GM21717 (cell line): Measurements from ENCODE around the gene DPPA3.
"Not testable (repeated sequence)": the region's sequence is repeated elsewhere in the genome, so short reads cannot be mapped to it uniquely, and the experiment has no call there.

Experiments used
- ATAC-seq: cut with Tn5 transposase; IDR thresholded peaks from one replicate; pipeline ENCODE4 v1.9.1; 2021; ENCODE audit warnings: mild to moderate bottlenecking, moderate library complexity; ENCODE audit not compliant: unreplicated experiment

The DPPA3 gene

DNA sequence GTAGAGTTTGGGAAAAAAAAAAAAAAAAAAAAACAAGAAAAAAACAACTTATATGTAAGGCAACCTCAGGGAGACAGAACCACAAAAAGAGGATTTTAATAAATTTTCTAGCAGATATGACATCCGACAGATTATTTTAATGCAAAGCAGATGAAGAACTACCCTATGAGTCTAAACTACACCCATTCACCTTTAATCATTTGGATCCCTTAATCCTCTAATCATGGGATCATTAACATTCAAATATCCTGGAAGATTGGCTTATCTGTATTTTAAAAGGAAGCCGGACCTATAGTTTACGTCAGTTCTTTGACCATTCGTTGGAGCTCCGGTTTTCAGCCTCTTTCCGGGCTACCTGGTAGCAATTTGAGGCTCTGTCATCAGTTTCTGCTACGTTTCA, at the start of gene DPPA3:
DPPA3 (plus strand) TSS at position 301 of the 400 bp plus-strand sequence. CDS start 138 bp downstream, outside the sequence.
- no peak for ATAC-seq

GRCh38 chr12:7661741-7662140, 49.5 kb upstream of the DPPA3 start:
- no peak for ATAC-seq

DNA sequence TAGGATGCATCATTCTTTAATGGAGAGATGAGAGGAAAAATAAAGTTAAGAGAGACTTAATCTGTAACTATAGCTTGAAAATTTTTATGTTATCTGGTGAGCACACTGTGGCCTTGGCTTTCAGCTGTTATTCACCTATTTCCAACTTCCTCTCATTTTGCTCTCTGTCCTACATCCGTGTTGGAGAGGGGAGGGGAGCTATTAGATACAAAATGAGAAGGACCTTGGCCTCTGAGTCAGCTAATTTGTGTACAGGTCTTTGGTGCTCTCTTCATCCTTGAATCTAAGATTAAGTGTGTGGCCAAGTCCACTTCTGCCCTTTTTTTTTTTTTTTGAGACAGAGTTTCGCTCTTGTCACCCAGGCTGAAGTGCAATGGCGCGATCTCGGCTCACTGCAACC, 44.6 kb upstream of the DPPA3 start:
- ATAC-seq: no peak

- ATAC-seq: no peak
These were observed 44.1 kb upstream of the DPPA3 start for GRCh38 chr12:7667125-7667524.

DNA sequence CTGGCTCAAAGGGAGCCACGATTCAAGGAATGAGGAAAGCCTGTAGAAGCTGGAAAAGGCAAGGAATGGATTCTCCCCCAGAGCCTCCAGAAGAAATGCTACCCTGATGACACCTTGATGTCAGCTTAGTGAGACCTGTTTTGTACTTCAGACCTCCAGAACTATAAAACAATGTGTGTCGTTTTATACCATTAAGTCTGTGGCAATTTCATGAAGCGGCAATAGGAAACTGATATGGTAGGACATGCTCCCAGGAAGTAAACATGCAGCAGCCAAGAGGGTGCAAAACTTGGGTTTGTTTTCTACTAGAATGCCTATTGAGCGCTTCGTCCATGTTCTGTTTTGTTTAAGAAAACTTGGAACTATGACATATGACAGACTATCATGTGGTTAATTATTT, 43.1 kb upstream of the DPPA3 start:
- ATAC-seq: no peak

DNA sequence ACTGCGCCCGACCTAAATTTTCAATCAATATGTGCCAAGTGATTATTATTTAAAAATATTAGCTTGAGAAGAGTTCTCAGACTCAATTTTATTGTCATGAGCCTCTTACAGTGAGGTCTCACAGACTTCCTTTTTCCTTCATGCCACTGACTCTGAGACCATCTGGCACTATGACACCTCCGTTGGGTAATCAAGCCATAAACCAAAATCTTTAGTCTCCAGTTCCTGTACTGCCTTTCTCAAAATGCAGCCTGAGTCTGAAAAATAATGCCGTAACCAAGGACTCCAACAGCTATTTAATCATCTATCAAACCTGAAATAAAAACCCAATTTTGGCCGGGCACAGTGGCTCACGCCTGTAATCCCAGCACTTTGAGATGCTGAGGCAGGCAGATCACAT, 35.8 kb upstream of the DPPA3 start:
- not testable (repeated sequence) for ATAC-seq

DNA sequence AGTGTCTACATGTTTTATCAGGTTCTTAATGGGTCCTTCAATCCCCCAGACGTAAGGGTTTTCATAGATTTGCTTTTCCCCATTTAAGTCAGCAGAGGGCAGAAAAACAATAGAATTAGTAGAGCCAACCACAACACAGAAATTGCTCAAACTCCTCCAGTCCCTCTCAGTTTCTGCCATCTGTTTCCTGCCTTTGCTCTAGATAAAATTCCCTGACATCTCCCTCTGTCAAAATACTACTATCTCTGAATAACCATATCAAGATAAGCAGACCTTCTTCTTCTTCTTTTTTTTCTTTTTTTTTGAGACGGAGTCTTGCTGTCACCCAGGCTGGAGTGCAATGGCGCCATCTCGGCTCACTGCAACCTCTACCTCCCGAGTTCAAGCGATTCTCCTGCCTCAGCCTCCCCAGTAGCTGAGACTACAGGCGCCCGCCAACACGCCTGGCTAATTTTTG, 33.8 kb upstream of the DPPA3 start:
- ATAC-seq: not testable (repeated sequence)

GRCh38 chr12:7678744-7679143, 32.5 kb upstream of the DPPA3 start:
- ATAC-seq: no peak

- ATAC-seq: no peak
These were observed 31.8 kb upstream of the DPPA3 start for GRCh38 chr12:7679251-7680045.

DNA sequence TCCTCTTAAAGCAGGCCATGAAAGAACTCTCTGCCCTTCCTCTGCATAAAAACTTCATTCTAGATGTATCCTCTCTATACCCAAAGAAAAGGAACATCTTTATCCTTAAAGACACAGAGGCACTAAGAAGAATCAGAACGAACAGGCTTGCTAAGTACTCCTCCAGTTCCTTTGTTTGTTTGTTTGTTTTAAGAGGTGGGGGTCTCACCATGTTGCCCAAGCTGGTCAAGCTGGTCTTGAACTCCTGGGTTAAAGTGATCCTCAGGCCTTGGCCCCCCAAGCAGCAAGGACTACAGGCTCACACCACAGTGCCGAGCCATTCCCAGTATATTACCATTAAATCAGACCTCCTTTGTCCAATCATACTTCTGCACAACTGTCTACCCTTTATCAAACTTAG, 29.7 kb upstream of the DPPA3 start:
- no peak for ATAC-seq

GRCh38 chr12:7693793-7694192, 17.4 kb upstream of the DPPA3 start:
- ATAC-seq: no peak

DNA sequence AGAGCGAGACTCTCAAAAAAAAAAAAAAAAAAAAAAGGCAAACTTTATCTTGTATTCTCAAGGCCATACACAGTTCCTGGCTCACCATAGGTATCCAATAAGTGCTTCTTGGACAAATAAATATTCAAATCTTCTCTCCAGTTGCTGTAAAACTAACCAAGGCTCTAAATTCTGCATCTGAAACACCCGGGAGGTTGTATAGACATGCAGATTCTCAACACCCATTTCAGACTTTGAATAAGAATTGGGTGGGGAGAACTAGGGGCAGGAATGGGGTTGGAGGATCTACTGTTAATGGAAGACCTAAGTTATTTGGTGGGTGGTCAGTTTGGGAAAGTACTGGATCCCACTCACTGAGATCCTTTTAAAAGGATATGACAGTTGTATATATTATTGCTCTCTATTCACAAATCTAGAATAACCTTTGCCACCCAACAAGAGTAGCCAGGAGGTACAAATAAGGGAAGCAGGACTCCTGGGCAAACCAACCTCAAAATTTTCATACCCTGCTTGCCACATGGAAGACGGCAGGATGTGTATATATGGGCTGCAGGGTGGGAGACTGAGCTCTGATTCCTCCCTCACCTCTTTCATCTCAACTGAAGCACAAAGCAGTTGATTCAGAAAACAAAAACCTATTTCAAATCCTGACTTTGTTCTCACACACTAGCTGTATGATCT, 16.5 kb upstream of the DPPA3 start:
- no peak for ATAC-seq

DNA sequence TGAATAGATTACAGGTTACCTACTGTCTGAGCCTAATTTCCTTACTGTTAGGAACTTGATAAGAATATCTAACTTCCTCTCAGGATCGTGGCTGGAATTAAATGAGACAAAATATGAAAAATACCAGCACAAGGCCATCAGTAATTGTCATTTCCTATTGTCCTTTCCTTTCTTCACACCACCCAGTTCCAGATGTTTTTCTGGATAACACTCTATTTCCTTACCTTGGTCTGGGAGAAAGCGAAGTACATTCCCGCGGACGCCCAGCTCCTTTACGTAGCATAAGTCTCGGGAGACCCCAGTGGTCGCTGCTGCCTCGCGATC, 16.0 kb upstream of the DPPA3 start:
- ATAC-seq: no peak

DNA sequence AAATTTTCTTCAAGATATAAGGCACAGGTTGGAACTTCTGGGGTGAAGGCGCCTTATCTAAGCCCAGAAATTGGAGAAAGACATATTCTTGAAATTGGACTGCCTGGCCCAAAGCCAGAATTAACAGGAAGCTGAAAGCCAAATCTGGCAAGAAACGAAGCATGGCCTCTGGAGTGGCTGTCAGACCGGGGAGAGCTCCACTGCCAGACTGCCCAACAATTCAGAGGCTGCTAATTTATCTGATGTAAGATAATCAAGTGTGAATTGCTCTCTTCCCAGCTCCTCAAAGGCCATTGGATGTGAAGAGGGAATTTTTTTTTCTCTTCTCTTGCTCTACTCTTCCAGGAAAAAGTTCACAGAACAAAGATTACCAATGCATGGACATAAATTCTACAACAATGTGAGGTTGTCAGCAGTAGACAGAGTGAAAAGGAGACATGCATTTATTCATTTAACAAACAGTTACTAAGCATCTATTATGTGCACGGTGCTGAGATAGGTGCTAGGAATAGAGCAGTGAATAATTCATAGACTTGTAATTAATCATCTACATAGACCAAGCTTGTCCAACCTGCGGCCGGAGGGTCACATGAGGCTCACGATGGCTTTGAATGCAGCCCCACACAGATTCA, 15.6 kb upstream of the DPPA3 start, which contains the start of gene GDF3:
GDF3 (minus strand) TSS at position 210 of the 632 bp plus-strand sequence; CDS start at position 163, 47 bp downstream.
- ATAC-seq: no peak

GRCh38 chr12:7705846-7706245, 5.4 kb upstream of the DPPA3 start:
- no peak for ATAC-seq

DNA sequence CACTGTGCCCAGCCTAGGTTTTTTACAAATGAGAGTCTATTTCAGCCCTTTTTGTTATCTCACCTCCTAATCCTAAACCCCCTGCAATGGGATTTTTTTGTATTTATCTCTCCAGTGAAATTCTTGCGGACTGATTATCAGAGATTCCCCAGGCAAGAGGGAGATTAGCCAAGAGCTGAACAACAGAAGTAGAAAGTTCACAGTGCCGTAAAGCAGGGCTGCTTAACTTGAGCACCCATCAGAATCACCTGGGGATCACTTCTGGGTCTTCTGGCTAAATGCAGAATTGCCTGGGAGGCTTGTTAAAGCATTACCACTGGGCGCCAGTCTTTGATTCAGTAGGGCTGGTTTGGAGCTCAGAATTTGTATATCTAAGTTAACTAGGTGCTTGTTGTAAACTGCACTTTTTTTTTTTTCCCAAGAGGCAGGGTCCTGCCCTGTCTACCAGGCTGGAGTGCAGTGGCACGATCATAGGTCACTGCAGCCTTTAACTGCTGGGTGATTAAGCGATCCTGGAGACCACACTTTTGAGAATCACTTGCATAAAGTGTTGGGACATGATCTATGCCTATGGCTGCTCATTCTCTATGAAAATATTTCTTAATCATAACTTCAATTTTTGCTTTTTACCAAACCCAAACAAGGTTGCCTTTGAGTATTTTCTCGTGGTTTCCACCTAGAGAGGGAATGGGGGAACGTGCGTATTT, 1.1 kb upstream of the DPPA3 start:
- ATAC-seq: no peak

DNA sequence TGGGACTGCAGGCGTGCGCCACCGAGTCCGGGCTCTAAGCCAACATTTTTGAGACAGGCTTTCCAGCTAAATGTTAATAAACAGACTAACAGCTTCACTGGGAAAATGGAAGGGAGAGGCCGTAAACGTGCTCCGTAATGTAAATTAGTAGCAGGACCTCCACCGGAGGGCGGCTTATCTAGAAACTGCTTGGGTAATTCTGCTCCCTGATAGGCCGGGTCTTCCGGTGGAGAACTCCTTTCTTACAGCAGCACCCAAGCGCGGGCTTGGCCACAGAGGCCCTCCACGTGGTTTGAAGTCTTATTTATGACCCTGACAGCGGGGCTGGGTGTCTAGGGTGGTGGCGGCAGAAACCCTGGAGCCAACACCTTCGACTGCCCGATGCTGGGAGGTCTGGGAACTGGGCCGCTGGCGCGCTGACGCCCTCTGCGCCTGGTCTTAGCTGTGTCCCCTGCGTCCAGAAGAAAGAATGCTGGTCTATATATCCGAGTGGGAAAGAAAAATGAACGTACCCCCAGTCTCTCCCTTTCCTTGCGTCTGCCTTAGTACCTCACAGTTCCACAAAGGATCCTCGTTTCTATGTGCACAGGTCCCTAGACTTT, 1.7 kb downstream of the DPPA3 start:
- ATAC-seq: no peak

- ATAC-seq: no peak
These were observed 5.1 kb downstream of the DPPA3 start for GRCh38 chr12:7716381-7716780.

GRCh38 chr12:7719946-7720730, 8.9 kb downstream of the DPPA3 start:
- ATAC-seq: no peak

DNA sequence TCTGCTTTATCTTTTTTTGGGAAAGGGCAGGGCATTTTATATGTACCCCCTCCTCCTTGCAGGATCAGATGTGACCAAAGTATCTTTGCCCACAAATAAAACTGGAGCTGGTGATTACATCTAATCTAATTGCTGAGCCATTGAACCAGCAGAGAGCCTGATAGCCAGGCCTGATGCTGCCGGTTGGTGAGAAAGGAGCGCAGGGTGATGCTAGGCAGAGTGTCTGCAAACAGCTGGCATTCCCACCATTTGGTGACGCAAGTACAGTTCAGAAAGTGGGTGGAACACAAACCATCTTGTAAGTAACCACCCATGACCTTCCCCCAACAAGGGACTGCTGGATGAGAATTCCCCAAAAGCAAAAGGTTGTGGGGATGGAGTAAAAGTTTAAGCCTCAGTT, 12.7 kb downstream of the DPPA3 start:
- ATAC-seq: no peak
